ENCODE data around the gene SDK1. TPM values are rescaled to one million over a fixed set of nuclear protein-coding genes. Genes with fewer than 3 reads are reported as not detected.

Gene SDK1
- total and polyA plus RNA-seq, 12 donors, result 1.0 to 5.3 (median 3.2) TPM

DNA sequence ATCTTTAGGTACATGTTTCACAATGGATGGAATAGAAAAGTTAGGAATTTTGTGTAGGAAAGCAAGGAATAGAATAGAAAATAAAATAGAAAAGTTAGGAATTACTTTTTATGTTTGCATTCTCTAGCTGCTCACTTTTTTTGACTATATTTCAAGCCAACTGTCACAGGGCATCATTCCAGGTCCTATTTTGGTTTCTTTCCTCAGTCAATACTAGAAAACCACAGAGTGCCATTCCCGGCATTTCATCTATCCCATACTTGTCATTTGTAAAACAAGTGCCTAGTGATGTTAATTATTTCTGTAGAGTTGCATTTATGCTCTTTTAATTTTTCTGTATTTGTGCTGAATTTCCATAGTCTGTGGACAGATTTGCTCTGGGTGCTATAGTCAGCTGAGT, 66.2 kb downstream of the SDK1 start:
- no peak for DNase-seq

DNA sequence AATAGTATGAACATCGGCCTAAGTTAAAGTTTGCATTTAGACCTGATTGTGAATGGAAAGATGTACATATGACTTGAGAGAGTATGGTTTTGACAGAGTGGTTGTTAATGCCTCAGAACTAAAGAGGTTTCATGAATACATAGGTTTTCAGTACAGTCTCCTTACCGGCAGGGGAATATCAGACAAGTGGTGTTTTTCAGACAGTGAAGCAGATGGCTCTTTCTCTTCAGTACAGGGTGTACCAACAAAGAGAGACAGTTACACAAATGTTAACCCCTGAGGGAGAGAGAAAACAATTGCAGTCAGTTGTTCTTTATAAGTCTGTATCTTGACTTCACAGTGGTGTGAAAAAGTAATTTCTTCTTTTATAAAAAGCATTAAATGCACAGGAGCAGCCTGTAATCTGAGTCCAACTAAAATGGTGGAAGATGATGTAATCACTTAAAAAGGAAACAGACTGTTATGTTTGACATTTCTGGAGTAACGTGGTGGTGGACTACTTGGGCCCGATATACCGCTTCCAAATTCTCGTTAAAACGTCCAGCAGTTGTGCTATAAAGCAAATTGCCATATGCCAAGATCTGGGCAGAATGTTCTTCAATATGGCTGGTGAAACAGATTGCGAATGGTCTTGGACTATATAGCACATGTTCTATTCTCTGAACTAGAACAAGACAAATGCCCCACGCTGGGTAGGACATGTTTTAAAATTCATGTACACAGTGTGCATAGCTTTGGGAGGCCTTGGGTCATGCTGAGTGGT, 69.2 kb downstream of the SDK1 start:
- H3K27me3 ChIP-seq, result peaks cover 0 to 3% (median 0%) of the 10 kb centered on the region in 7 donors
- TF ChIP-seq CTCF (IDR thresholded peaks at IDR 0.05), result no peak
- peaks cover 0 to 4% (median 0%) of the 10 kb centered on the region in 9 donors for H3K4me1 ChIP-seq
- no peaks in the 10 kb centered on the region for H3K36me3 ChIP-seq
- intact Hi-C loops (cut with DNase I), result no loop called here
- no peak overlapping the region for H3K4me3 ChIP-seq
- no peaks in the 10 kb centered on the region for H3K9me3 ChIP-seq
- DNase-seq (no peak), ATAC-seq (peak in 1 of 8 donors; percentile 79)
- H3K27ac ChIP-seq, result no peak overlapping the region
- WGBS, 2 donors, result 69 to 73% methylated on average over 9 of the region's 9 CpGs

More for the DNA sequence above, 66.2 kb downstream of the SDK1 start:
- Histone ChIP-seq H3K27me3 (peaks cover 0 to 3% (median 0%) of the 10 kb centered on the region in 7 donors), H3K9me3 (peaks cover 0 to 6% (median 0%) of the 10 kb centered on the region in 11 donors), H3K36me3 (no peaks in the 10 kb centered on the region), H3K4me3 (no peak overlapping the region), H3K4me1 (peaks cover 0 to 4% (median 0%) of the 10 kb centered on the region in 9 donors), H3K27ac (no peak overlapping the region)
- WGBS, 2 donors, result 66 to 72% methylated on average over 1 of the region's 1 CpG
- no peak for TF ChIP-seq CTCF (IDR thresholded peaks at IDR 0.05)
- intact Hi-C loops (cut with DNase I), result no loop called here
- ATAC-seq, result no peak

GRCh38 chr7:3370921-3371320, 69.9 kb downstream of the SDK1 start:
- Histone ChIP-seq H3K36me3 (no peaks in the 10 kb centered on the region), H3K27ac (no peak overlapping the region), H3K9me3 (no peaks in the 10 kb centered on the region), H3K4me3 (no peak overlapping the region), H3K27me3 (peaks cover 0 to 3% (median 0%) of the 10 kb centered on the region in 7 donors), H3K4me1 (peaks cover 0 to 4% (median 0%) of the 10 kb centered on the region in 9 donors)
- TF ChIP-seq CTCF (IDR thresholded peaks at IDR 0.05), result no peak
- intact Hi-C loops (cut with DNase I), result no loop called here
- DNase-seq, result no peak
- WGBS, 2 donors, result 92 to 96% methylated on average over 7 of the region's 7 CpGs
- ATAC-seq, result no peak

GRCh38 chr7:3371601-3372000, 70.5 kb downstream of the SDK1 start:
- intact Hi-C loops (cut with DNase I), result no loop called here
- no peak overlapping the region for H3K27ac ChIP-seq
- ATAC-seq, result no peak
- H3K9me3 ChIP-seq, result no peaks in the 10 kb centered on the region
- WGBS, 2 donors, result 48 to 59% methylated on average over 4 of the region's 4 CpGs
- H3K4me1 ChIP-seq, result peaks cover 0 to 4% (median 0%) of the 10 kb centered on the region in 9 donors
- no peak for TF ChIP-seq CTCF (IDR thresholded peaks at IDR 0.05)
- H3K36me3 ChIP-seq, result no peaks in the 10 kb centered on the region
- DNase-seq, result no peak
- H3K27me3 ChIP-seq, result peaks cover 0 to 3% (median 0%) of the 10 kb centered on the region in 7 donors
- H3K4me3 ChIP-seq, result no peak overlapping the region

Data from heart right ventricle (tissue), 16 donors.